Measurements from ENCODE around the gene CCDC34. TPM values are rescaled to one million over a fixed set of nuclear protein-coding genes. Genes with fewer than 3 reads are reported as not detected.
"Not testable (repeated sequence)": the region's sequence is repeated elsewhere in the genome, so short reads cannot be mapped to it uniquely, and the experiment has no call there.

CCDC34 gene
- total RNA-seq, 2 experiments from 2014 or later, result 13.5 to 13.7 TPM

DNA sequence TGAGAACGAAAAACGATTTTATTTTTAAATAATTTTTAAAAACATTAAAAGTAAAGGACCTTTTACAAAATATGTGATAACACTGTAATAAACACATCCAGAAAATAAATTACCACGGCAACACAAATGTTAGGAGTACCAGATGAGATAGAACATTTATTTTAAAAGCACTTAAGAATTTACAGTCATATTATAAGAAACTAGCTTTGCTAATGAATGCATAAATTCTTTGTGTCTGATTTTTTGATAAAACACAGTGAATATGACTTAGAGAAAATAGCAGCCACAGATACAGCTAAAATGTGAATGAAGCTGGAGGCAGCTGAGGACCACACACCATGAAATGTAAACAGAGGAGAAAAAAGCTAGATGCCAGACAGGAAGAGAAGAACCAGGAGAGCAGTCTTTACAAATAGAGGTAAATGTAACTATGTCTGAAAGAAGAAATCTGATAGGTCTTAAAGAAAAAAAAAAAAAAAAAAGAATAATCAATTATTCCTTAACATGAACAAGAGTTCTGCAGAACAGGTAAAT is 14.6 kb downstream of the CCDC34 start:
- no peaks in the 10 kb centered on the region for H3K9me3 Mint-ChIP-seq
- CTCF ChIA-PET, result no interaction called here
- POLR2A ChIA-PET, result no interaction called here
- no peaks in the 10 kb centered on the region for H3K4me1 Mint-ChIP-seq
- DNase-seq, result no peak
- H3K27me3 Mint-ChIP-seq, result no peaks in the 10 kb centered on the region
- H3K36me3 Mint-ChIP-seq (ENCODE audit: low read depth), result peaks cover 3% of the 10 kb centered on the region
- H3K4me3 Mint-ChIP-seq, result no peak overlapping the region
- no peak overlapping the region for H3K27ac Mint-ChIP-seq

DNA sequence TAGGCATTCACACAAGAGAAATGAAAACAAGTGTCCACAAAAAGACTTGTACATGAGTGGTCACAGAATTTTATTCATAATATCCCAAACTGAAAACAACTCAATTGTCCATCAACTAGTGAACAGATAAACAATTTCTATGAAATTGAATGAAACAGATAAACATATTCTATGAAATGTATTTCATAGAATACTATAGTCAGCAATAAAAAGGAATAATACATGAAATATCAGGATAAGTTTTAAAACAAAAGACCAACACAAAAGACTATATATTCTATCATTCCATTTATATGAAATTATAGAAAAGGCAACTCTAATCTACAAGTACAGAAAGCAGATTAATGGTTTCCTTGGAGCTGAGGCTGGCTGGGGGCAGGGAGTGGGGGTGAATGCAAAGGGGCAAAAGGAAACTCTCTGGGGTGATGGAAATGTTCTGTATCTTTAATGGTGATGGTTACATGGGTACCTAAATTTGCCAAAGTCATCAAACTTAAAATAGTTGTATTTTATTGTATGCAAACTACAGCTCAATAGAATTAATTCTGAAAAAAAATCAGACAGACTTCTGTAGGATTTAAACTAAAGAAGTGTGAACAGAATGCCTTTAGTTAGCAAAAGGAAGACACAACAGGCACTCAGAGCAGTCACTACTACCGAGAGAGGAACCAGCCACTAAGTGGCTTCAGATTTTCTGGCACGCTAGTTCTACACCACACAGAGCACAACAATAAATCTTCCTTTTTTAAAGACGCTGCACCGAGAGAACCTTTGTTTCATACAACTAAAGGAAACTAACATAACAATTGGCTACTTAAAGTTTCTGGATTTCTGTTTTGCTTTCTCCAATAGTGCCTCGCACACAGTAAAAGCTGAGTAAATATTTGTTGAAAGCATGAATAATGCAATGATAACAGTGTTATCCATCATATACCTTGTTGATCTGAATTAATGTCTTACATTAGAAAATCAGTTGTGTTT is 15.4 kb downstream of the CCDC34 start:
- no peak overlapping the region for H3K4me3 Mint-ChIP-seq
- CTCF ChIA-PET, result no interaction called here
- H3K9me3 Mint-ChIP-seq, result no peaks in the 10 kb centered on the region
- no peaks in the 10 kb centered on the region for H3K4me1 Mint-ChIP-seq
- H3K27me3 Mint-ChIP-seq, result no peaks in the 10 kb centered on the region
- no peak overlapping the region for H3K27ac Mint-ChIP-seq
- POLR2A ChIA-PET, result no interaction called here
- DNase-seq, result no peak
- H3K36me3 Mint-ChIP-seq (ENCODE audit: low read depth), result peaks cover 3% of the 10 kb centered on the region

DNA sequence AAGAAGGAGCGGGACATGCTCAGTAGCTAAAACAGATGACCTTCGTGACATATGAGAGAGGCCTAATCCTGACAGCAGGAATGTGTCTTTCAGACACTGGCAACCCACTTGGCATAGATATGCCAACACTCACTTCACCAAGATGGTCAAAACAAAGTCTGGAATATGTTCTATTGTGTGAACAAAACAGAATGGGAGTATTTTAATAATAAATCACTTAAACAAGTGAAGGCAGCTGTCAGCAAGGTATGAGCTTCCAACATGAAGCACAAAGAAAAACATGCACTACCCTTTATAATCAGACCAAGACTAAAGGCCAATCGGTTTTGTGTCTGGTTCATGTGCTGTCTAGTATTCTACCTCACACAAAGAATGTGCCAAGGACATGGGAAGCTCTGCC is 23.1 kb downstream of the CCDC34 start:
- DNase-seq, result no peak
- H3K9me3 Mint-ChIP-seq, result no peaks in the 10 kb centered on the region
- peaks cover 9% of the 10 kb centered on the region for H3K36me3 Mint-ChIP-seq (ENCODE audit: low read depth)
- no peak overlapping the region for H3K4me3 Mint-ChIP-seq
- CTCF ChIA-PET, result no interaction called here
- H3K27me3 Mint-ChIP-seq, result no peaks in the 10 kb centered on the region
- no peak overlapping the region for H3K27ac Mint-ChIP-seq
- H3K4me1 Mint-ChIP-seq, result no peaks in the 10 kb centered on the region
- POLR2A ChIA-PET, result no interaction called here

DNA sequence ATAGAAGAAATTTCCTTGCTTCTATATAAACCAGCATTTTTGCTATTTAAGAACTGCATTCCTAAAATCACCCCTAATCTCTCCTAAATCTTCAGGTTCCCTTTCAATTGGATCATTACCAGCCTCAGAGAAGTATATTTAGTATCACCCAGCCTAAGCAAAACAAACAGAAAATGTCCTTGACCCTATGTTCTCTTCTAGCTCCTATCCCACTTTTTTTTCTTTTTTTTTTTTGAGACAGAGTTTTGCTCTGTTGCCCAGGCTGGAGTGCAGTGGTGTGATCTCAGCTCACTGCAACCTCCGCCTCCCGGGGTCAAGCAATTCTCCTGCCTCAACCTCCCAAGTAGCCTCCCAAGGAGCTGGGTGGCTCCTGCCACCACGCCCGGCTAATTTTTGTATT is 28.3 kb downstream of the CCDC34 start:
- H3K9me3 Mint-ChIP-seq, DNase-seq, H3K4me3 Mint-ChIP-seq, CTCF ChIA-PET, H3K27me3 Mint-ChIP-seq, H3K27ac Mint-ChIP-seq, POLR2A ChIA-PET, H3K4me1 Mint-ChIP-seq: not testable (repeated sequence)
- peaks cover 14% of the 10 kb centered on the region for H3K36me3 Mint-ChIP-seq (ENCODE audit: low read depth)

DNA sequence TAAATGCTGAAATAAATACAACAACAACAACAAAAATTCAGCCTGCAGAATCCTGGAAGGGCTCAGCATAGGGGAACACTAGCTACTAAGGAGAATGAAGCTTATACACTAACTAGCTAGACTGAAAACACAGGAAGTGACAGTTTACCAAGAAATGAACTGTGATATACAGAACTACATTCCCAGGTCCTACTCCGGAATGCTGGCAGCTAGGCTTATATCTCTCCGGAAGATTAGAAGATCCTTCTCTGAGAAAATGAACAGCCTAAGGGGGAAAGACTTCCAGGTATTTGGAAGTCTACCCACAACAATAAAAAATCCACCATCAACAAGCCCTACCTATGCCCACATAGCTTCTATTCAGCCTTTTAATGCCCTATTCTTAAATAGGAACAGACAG is 31.0 kb downstream of the CCDC34 start:
- Mint-ChIP-seq H3K4me1 (peaks cover 2% of the 10 kb centered on the region), H3K27me3 (no peaks in the 10 kb centered on the region), H3K27ac (no peak overlapping the region), H3K36me3 (ENCODE audit: low read depth) (peaks cover 10% of the 10 kb centered on the region), H3K9me3 (no peaks in the 10 kb centered on the region), H3K4me3 (no peak overlapping the region)
- CTCF ChIA-PET, result no interaction called here
- POLR2A ChIA-PET, result no interaction called here
- DNase-seq, result no peak

DNA sequence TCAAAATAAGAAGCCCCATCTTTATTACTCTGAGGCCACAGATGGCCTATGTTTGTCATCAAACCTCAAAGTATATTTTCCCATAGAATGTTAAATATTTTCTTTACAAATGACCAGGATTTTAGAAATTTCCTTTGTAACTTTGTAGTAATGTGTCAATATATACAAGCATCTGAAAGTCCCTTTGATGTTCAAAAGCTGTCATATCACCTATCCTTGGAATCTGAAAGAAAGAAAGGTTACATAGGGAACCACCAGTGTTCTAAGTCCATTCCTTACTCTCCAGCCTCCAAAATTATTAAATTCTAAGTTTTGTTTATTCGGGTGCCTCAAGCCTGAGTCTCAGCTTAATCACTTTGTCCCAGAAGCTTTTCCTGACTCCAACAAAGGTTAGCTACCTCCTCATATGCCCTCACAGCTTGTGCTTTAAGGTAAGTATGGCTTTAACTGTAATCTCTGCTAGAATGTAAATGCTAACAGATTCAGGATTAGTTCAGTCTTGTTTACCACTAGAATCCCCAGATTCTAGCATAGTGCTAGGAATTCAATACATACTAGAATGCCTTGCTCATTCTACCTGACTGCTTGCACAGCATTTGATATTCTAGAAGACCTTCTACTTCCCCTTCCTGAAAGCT is 32.3 kb downstream of the CCDC34 start:
- H3K27me3 Mint-ChIP-seq, result peaks cover 2% of the 10 kb centered on the region
- H3K4me3 Mint-ChIP-seq, result no peak overlapping the region
- no peak for DNase-seq
- POLR2A ChIA-PET, result no interaction called here
- H3K4me1 Mint-ChIP-seq, result peaks cover 2% of the 10 kb centered on the region
- CTCF ChIA-PET, result interaction anchor here (0.7 kb wide), 1 partner anchor 24 kb away, joined by 3 read pairs; no protein-coding TSS in a partner anchor
- no peak overlapping the region for H3K27ac Mint-ChIP-seq
- H3K9me3 Mint-ChIP-seq, result no peaks in the 10 kb centered on the region
- peaks cover 6% of the 10 kb centered on the region for H3K36me3 Mint-ChIP-seq (ENCODE audit: low read depth)

DNA sequence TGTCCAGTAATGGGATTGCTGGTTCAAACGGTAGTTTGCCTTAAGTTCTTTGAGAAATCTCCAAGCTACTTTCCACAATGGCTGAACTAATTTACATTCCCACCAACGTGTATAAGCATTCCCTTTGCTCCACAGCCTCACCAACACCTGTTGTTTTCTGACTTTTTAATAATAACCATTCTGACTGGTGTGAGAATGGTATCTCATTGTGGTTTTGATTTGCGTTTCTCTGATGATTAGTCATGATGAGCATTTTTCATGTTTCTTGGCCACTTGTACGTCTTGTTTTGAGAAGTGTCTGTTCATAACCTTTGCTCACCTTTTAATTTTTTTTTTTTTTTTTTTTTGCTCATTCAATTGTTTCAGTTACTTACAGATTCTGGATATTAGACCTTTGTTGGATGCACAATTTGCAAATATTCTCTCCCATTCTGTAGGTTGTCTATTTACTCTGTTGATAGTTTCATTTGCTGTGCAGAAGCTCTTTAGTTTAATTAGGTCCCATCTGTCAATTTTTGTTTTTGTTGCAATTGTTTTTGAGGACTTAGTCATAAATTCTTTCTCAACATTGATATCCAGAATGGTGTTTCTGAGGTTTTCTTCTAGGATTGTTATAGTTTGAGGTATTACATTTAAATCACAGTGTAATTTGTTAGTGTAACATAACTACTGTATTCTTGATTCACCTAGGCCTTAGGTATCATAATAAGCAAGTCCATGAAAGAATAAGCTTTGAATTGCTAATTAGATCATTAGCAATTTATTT is 33.0 kb downstream of the CCDC34 start:
- CTCF ChIA-PET, result interaction anchor here (0.7 kb wide), 1 partner anchor 24 kb away, joined by 3 read pairs; no protein-coding TSS in a partner anchor
- POLR2A ChIA-PET, result no interaction called here
- H3K4me3 Mint-ChIP-seq, result no peak overlapping the region
- DNase-seq, result no peak
- H3K27me3 Mint-ChIP-seq, result peaks cover 3% of the 10 kb centered on the region
- H3K9me3 Mint-ChIP-seq, result no peaks in the 10 kb centered on the region
- H3K36me3 Mint-ChIP-seq (ENCODE audit: low read depth), result peaks cover 5% of the 10 kb centered on the region
- H3K4me1 Mint-ChIP-seq, result peaks cover 2% of the 10 kb centered on the region
- no peak overlapping the region for H3K27ac Mint-ChIP-seq

DNA sequence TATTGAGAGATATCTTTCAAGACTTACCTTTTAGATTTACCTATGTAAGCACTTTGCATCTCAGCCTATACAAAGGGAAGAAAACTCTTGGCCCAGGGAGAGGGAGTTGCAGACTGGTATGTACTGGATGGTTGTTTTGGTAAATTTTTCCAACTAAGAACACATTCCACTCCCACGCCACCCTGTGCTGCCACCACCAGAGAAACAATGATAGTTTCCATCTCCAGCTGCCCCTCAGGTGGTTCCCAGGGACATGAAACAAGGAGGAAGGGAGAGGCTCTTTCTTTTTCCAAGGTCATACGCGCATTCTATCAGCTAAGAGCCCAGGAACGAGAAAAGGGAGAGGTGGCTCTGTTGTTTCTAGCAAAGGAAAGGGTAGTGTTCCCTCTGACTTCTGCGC is 34.4 kb downstream of the CCDC34 start:
- CTCF ChIA-PET, result no interaction called here

DNA sequence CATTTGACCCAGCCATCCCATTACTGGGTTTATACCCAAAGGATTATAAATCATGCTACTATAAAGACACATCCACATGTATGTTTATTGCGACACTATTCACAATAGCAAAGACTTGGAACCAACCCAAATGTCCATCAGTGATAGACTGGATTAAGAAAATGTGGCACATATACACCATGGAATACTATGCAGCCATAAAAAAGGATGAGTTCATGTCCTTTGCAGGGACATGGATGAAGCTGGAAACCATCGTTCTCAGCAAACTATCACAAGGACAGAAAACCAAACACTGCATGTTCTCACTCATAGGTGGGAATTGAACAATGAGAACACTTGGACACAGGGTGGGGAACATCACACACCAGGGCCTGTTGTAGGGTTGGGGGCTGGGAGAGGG is 36.0 kb downstream of the CCDC34 start:
- H3K27ac Mint-ChIP-seq; DNase-seq; POLR2A ChIA-PET; H3K4me3 Mint-ChIP-seq; H3K9me3 Mint-ChIP-seq; H3K27me3 Mint-ChIP-seq; H3K36me3 Mint-ChIP-seq (ENCODE audit: low read depth); CTCF ChIA-PET: not testable (repeated sequence)
- peaks cover 11% of the 10 kb centered on the region for H3K4me1 Mint-ChIP-seq

More for the DNA sequence above, 34.4 kb downstream of the CCDC34 start:
- no peaks in the 10 kb centered on the region for H3K9me3 Mint-ChIP-seq
- H3K27me3 Mint-ChIP-seq, result peaks cover 3% of the 10 kb centered on the region
- H3K4me1 Mint-ChIP-seq, result peaks cover 7% of the 10 kb centered on the region
- no peak overlapping the region for H3K27ac Mint-ChIP-seq
- DNase-seq, result no peak
- no peak overlapping the region for H3K4me3 Mint-ChIP-seq
- POLR2A ChIA-PET, result no interaction called here
- peaks cover 5% of the 10 kb centered on the region for H3K36me3 Mint-ChIP-seq (ENCODE audit: low read depth)

DNA sequence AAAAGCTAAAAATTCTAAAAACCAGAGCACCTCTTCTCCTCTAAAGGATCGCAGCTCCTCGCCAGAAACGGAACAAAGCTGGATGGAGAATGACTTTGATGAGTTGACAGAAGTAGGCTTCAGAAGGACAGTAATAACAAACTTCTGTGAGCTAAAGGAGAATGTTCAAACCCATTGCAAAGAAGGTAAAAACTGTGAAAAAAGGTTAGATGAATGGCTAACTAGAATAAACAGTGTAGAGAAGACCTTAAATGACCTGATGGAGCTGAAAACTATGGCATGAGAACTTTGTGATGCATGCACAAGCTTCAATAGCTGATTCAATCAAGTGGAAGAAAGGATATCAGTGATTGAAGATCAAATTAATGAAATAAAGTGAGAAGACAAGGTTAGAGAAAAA is 40.8 kb downstream of the CCDC34 start:
- H3K4me1 Mint-ChIP-seq, result peaks cover 19% of the 10 kb centered on the region
- H3K27ac Mint-ChIP-seq; POLR2A ChIA-PET; DNase-seq; H3K36me3 Mint-ChIP-seq (ENCODE audit: low read depth); H3K27me3 Mint-ChIP-seq; H3K9me3 Mint-ChIP-seq; CTCF ChIA-PET; H3K4me3 Mint-ChIP-seq: not testable (repeated sequence)

DNA sequence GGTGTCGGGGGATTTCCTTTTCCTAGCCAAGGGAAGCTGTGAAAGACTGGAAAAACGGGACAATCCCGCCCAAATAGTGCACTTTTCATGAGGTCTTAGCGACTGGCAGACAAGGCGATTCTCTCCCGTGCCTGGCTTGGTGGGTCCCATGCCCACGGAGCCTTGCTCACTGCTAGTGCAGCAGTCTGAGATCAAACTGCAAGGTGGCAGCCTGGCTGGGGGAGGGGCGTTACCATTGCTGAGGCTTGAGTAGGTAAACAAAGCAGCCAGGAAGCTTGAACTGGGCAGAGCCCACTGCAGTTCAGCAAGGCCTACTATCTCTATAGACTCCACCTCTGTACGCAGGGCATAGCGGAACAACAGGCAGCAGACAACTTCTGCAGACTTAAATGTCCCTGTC is 41.7 kb downstream of the CCDC34 start:
- H3K27ac Mint-ChIP-seq; H3K9me3 Mint-ChIP-seq; POLR2A ChIA-PET; DNase-seq; H3K4me3 Mint-ChIP-seq; H3K27me3 Mint-ChIP-seq; H3K36me3 Mint-ChIP-seq (ENCODE audit: low read depth): not testable (repeated sequence)
- CTCF ChIA-PET, result interaction anchor here (0.6 kb wide), 1 partner anchor 164 kb away, joined by 3 read pairs; no protein-coding TSS in a partner anchor
- H3K4me1 Mint-ChIP-seq, result peaks cover 19% of the 10 kb centered on the region

DNA sequence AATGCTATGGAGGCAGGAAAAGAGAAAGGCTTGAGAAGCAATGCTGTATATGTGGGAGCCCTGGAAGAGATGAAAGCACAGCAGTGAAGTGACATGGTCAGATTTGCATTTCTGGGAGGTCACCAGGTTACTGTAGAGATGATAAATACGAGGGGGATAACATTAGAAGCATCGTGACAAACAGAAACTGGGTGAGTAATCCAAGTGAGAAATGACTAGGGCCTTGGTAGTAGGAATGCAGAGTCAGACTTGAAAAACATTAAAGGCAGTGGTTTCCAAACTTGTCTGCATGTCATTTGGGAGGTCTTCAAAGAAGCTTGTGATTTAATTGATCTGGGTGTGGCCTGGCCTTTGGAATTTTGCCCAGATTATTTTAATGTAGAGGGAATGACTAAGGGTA is 43.9 kb downstream of the CCDC34 start:
- peaks cover 2% of the 10 kb centered on the region for H3K9me3 Mint-ChIP-seq
- H3K4me1 Mint-ChIP-seq, result peaks cover 16% of the 10 kb centered on the region
- peaks cover 1% of the 10 kb centered on the region for H3K27me3 Mint-ChIP-seq
- no peaks in the 10 kb centered on the region for H3K36me3 Mint-ChIP-seq (ENCODE audit: low read depth)
- CTCF ChIA-PET, result interaction anchor here (0.7 kb wide), 1 partner anchor 164 kb away, joined by 3 read pairs; no protein-coding TSS in a partner anchor
- no peak for DNase-seq
- no peak overlapping the region for H3K4me3 Mint-ChIP-seq
- POLR2A ChIA-PET, result no interaction called here
- no peak overlapping the region for H3K27ac Mint-ChIP-seq

DNA sequence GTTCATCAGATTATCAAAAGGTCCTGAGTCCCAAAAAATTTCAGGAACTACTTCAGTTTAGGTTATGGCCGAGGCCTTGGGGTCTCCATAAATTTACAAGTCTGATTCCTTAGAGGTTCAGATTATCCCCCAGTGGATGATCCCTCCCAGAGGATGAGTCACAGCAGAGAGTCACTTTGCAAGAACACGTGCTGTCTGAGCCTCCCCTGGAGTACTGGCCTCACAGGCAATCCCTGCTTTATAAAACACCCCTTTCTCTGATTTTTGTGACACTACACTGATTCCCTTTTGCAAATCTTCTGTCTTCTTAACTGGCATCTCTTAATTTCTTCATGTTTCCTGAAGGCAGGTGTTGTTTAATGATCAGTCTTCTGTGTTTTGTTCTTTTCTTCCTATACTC is 45.3 kb downstream of the CCDC34 start:
- Mint-ChIP-seq H3K27ac (no peak overlapping the region), H3K4me1 (peaks cover 10% of the 10 kb centered on the region), H3K4me3 (no peak overlapping the region), H3K36me3 (ENCODE audit: low read depth) (no peaks in the 10 kb centered on the region), H3K9me3 (peaks cover 2% of the 10 kb centered on the region), H3K27me3 (peaks cover 1% of the 10 kb centered on the region)
- POLR2A ChIA-PET, result no interaction called here
- no peak for DNase-seq
- CTCF ChIA-PET, result no interaction called here

Data from activated CD4-positive, alpha-beta memory T cell treated with anti-CD3 and anti-CD28 coated beads, Interleukin-2, amount 10 ng/mL, durations not matched to agents 7 days and 5 days (primary cell).